CD14-positive monocyte (primary cell): ENCODE results near the gene WDR91. TPM values are rescaled to one million over a fixed set of nuclear protein-coding genes. Genes with fewer than 3 reads are reported as not detected.

Experiments used
- DNase-seq, 3 donors: peaks; one replicate each; pipeline ENCODE4 v3.0.0-alpha.2; 2011 to 2022
- H2AFZ ChIP-seq: 2 replicates; pipeline ENCODE4 v1.6.0; 2012; ENCODE audit warnings: mild to moderate bottlenecking, low read depth, low read length, inconsistent platforms; ENCODE audit not compliant: insufficient read depth, poor library complexity, severe bottlenecking
- H3K27ac ChIP-seq, 2 donors: 1 replicate in 1 of 2; 2 replicates in 1 of 2; pipeline ENCODE4 v1.5.1; 2012 to 2013; ENCODE audit warnings: low read length in 2 of 2, control low read depth in 1 of 2, inconsistent platforms in 1 of 2, low read depth in 1 of 2, mild to moderate bottlenecking in 1 of 2
- H3K27me3 ChIP-seq, 2 donors: one replicate each; pipeline versions ENCODE4 v1.6.0 to v1.6.1; 2011 to 2013; ENCODE audit warnings: low read length in 2 of 2; ENCODE audit not compliant: control insufficient read depth in 2 of 2, insufficient read depth in 2 of 2
- H3K36me3 ChIP-seq, 2 donors: replicated peaks in 1 of 2; 1 replicate in 1 of 2; 2 replicates in 1 of 2; pipeline versions ENCODE4 v1.5.1 to v1.6.1; 2012 to 2013; ENCODE audit warnings: low read length in 2 of 2, control low read depth in 1 of 2, inconsistent platforms in 1 of 2, mild to moderate bottlenecking in 1 of 2; ENCODE audit not compliant: insufficient read depth in 2 of 2, control insufficient read depth in 1 of 2
- H3K4me1 ChIP-seq, 2 donors: 1 replicate in 1 of 2; 2 replicates in 1 of 2; pipeline versions ENCODE4 v1.5.1 to v1.6.1; 2012 to 2013; ENCODE audit warnings: low read length in 2 of 2, control low read depth in 1 of 2, inconsistent platforms in 1 of 2, mild to moderate bottlenecking in 1 of 2, moderate library complexity in 1 of 2; ENCODE audit not compliant: insufficient read depth in 2 of 2, control insufficient read depth in 1 of 2
- H3K4me2 ChIP-seq: replicated peaks from 2 replicates; pipeline ENCODE3; 2012; ENCODE audit warnings: low read length, moderate library complexity, mild to moderate bottlenecking; ENCODE audit not compliant: poor library complexity, severe bottlenecking; ENCODE audit errors: extremely low read depth
- H3K4me3 ChIP-seq, 3 experiments: fragments of 200-600 bp in 1 of 3; sonication (generic) in 1 of 3; replicated peaks in 1 of 3; 1 replicate in 2 of 3; 2 replicates in 1 of 3; pipeline ENCODE4 v1.5.1; 2011 to 2013; ENCODE audit warnings: low read length in 3 of 3, mild to moderate bottlenecking in 3 of 3, control low read depth in 2 of 3, low read depth in 2 of 3, inconsistent platforms in 1 of 3, moderate library complexity in 1 of 3
- H3K79me2 ChIP-seq: 2 replicates; pipeline ENCODE4 v1.6.0; 2012; ENCODE audit warnings: mild to moderate bottlenecking, control low read depth, inconsistent platforms, low read length, moderate library complexity; ENCODE audit not compliant: insufficient read depth
- H3K9ac ChIP-seq: 2 replicates; pipeline ENCODE4 v1.6.0; 2017; ENCODE audit warnings: low read length, mild to moderate bottlenecking; ENCODE audit not compliant: insufficient read depth, poor library complexity, severe bottlenecking
- H3K9me3 ChIP-seq, 2 donors: replicated peaks in 1 of 2; 1 replicate in 1 of 2; 2 replicates in 1 of 2; pipeline versions ENCODE4 v1.5.1 to v1.6.1; 2012 to 2013; ENCODE audit warnings: low read length in 2 of 2, control low read depth in 1 of 2; ENCODE audit not compliant: control insufficient read depth in 1 of 2, insufficient read depth in 1 of 2
- H4K20me1 ChIP-seq: 2 replicates; pipeline ENCODE4 v1.6.0; 2012; ENCODE audit warnings: mild to moderate bottlenecking, low read length, control low read depth, moderate library complexity; ENCODE audit not compliant: insufficient read depth
- H3K27ac Mint-ChIP-seq, 7 donors: one replicate each; pipeline ENCODE4 v1.8.0; 2020; ENCODE audit warnings: mild to moderate bottlenecking in 7 of 7, mixed read lengths in 7 of 7, moderate library complexity in 6 of 7, inconsistent platforms in 2 of 7
- H3K27me3 Mint-ChIP-seq, 3 donors: one replicate each; pipeline ENCODE4 v1.8.0; 2021 to 2022; ENCODE audit warnings: low read depth in 3 of 3, mild to moderate bottlenecking in 3 of 3, mixed read lengths in 3 of 3, moderate library complexity in 3 of 3, inconsistent platforms in 1 of 3
- H3K36me3 Mint-ChIP-seq, 2 donors: one replicate each; pipeline ENCODE4 v1.8.0; 2020; ENCODE audit warnings: mixed read lengths in 2 of 2, inconsistent platforms in 1 of 2, mild to moderate bottlenecking in 1 of 2
- H3K4me1 Mint-ChIP-seq: one replicate; pipeline ENCODE4 v1.8.0; 2020; ENCODE audit warnings: mild to moderate bottlenecking, mixed read lengths
- H3K4me3 Mint-ChIP-seq, 2 donors: one replicate each; pipeline ENCODE4 v1.8.0; 2020; ENCODE audit warnings: mild to moderate bottlenecking in 2 of 2, mixed read lengths in 2 of 2, moderate library complexity in 1 of 2
- H3K9me3 Mint-ChIP-seq, 7 donors: one replicate each; pipeline ENCODE4 v1.8.0; 2020 to 2022; ENCODE audit warnings: mixed read lengths in 7 of 7, mild to moderate bottlenecking in 6 of 7, moderate library complexity in 6 of 7, inconsistent platforms in 2 of 7
- CTCF ChIP-seq: fragments of 200-600 bp; IDR thresholded peaks from one replicate; pipeline ENCODE4 v1.8.0; 2022; ENCODE audit warnings: antibody characterized with exemption, mild to moderate bottlenecking
- WGBS: methylation state at CpG from one replicate; pipeline ENCODE4 v1.1.5; 2013; ENCODE audit warnings: missing lambda C conversion rate; ENCODE audit not compliant: insufficient coverage; 5-methylcytosine and 5-hydroxymethylcytosine counted together
- intact Hi-C, 2 donors: fragments of 100-400 bp; cut with micrococcal nuclease; formaldehyde crosslinking; loops; one replicate each; pipeline versions ENCODE4 v1.15.0 to v1.15.1; 2023
- polyA plus RNA-seq, 3 donors: library from polyadenylated mRNA; depleted of rRNA in 1 of 3; unstranded in 2 of 3; stranded (reverse) in 1 of 3; fragments of 300-500 nt in 2 of 3; fragments of >200 nt in 1 of 3; fragmentation: Illumina TruSeq in 2 of 3; gene quantifications; 1 replicate in 2 of 3; 2 replicates in 1 of 3; pipeline ENCODE4 v1.2.3, GENCODE V29; 2012 to 2021

Gene WDR91
- polyA plus RNA-seq, 3 donors: 2.5 to 35.0 (median 3.9) TPM

- H3K36me3 Mint-ChIP-seq: peaks cover 49 to 52% of the 10 kb centered on the region in 2 donors
Observed at GRCh38 chr7:135181261-135181928, 29.9 kb downstream of the WDR91 start.

GRCh38 chr7:135180122-135180521 is 31.2 kb downstream of the WDR91 start:
- H3K9ac ChIP-seq: no peak overlapping the region
- H2AFZ ChIP-seq: no peak overlapping the region
- intact Hi-C loops: no loop called here
- H3K4me3 ChIP-seq: no peak overlapping the region
- H3K4me1 Mint-ChIP-seq: no peaks in the 10 kb centered on the region
- no peaks in the 10 kb centered on the region for H3K27me3 ChIP-seq
- H4K20me1 ChIP-seq: no peaks in the 10 kb centered on the region
- H3K27me3 Mint-ChIP-seq: peaks cover 0 to 2% (median 0%) of the 10 kb centered on the region in 3 donors
- no peak for TF ChIP-seq CTCF
- H3K36me3 ChIP-seq: peaks cover 23 to 43% of the 10 kb centered on the region in 2 donors
- H3K4me1 ChIP-seq: no peaks in the 10 kb centered on the region
- H3K9me3 ChIP-seq: peaks cover 45% of the 10 kb centered on the region in 2 donors
- no peak overlapping the region for H3K4me2 ChIP-seq
- H3K36me3 Mint-ChIP-seq: peaks cover 39 to 42% of the 10 kb centered on the region in 2 donors
- no peak for DNase-seq
- WGBS: 100% methylated on average over 3 of the region's 5 CpGs
- H3K4me3 Mint-ChIP-seq: no peak overlapping the region
- no peaks in the 10 kb centered on the region for H3K79me2 ChIP-seq
- H3K9me3 Mint-ChIP-seq: peaks cover 33 to 56% (median 48%) of the 10 kb centered on the region in 7 donors
- no peak overlapping the region for H3K27ac Mint-ChIP-seq
- no peak overlapping the region for H3K27ac ChIP-seq

More at GRCh38 chr7:135181261-135181928, 29.9 kb downstream of the WDR91 start:
- Mint-ChIP-seq H3K9me3 (peaks cover 33 to 56% (median 48%) of the 10 kb centered on the region in 7 donors), H3K27ac (no peak overlapping the region), H3K4me3 (no peak overlapping the region), H3K27me3 (peaks cover 0 to 2% (median 0%) of the 10 kb centered on the region in 3 donors), H3K4me1 (no peaks in the 10 kb centered on the region)
- intact Hi-C loops: no loop called here
- Histone ChIP-seq H4K20me1 (no peaks in the 10 kb centered on the region), H3K9me3 (peaks cover 45% of the 10 kb centered on the region in 2 donors), H2AFZ (no peak overlapping the region), H3K27me3 (no peaks in the 10 kb centered on the region), H3K27ac (no peak overlapping the region), H3K36me3 (peaks cover 35 to 55% of the 10 kb centered on the region in 2 donors), H3K4me2 (no peak overlapping the region), H3K4me1 (no peaks in the 10 kb centered on the region), H3K9ac (no peak overlapping the region), H3K79me2 (no peaks in the 10 kb centered on the region), H3K4me3 (peak overlapping the region in 1 of 3 experiments; percentile 2)
- WGBS: 100% methylated on average over 1 of the region's 3 CpGs
- no peak for TF ChIP-seq CTCF
- DNase-seq: no peak
